GM20000 (cell line): ENCODE results near the gene RIMBP2.

Experiments used
- DNase-seq: peaks from one replicate; pipeline ENCODE4 v3.0.0; 2012; ENCODE audit warnings: low spot score
- TF ChIP-seq, protein P1 (sequence below): IDR thresholded peaks from 2 replicates; pipeline ENCODE4 v1.5.1; 2012; ENCODE audit warnings: mild to moderate bottlenecking, control low read depth; ENCODE audit errors: extremely low read depth, missing control alignments

The RIMBP2 gene, protein sequence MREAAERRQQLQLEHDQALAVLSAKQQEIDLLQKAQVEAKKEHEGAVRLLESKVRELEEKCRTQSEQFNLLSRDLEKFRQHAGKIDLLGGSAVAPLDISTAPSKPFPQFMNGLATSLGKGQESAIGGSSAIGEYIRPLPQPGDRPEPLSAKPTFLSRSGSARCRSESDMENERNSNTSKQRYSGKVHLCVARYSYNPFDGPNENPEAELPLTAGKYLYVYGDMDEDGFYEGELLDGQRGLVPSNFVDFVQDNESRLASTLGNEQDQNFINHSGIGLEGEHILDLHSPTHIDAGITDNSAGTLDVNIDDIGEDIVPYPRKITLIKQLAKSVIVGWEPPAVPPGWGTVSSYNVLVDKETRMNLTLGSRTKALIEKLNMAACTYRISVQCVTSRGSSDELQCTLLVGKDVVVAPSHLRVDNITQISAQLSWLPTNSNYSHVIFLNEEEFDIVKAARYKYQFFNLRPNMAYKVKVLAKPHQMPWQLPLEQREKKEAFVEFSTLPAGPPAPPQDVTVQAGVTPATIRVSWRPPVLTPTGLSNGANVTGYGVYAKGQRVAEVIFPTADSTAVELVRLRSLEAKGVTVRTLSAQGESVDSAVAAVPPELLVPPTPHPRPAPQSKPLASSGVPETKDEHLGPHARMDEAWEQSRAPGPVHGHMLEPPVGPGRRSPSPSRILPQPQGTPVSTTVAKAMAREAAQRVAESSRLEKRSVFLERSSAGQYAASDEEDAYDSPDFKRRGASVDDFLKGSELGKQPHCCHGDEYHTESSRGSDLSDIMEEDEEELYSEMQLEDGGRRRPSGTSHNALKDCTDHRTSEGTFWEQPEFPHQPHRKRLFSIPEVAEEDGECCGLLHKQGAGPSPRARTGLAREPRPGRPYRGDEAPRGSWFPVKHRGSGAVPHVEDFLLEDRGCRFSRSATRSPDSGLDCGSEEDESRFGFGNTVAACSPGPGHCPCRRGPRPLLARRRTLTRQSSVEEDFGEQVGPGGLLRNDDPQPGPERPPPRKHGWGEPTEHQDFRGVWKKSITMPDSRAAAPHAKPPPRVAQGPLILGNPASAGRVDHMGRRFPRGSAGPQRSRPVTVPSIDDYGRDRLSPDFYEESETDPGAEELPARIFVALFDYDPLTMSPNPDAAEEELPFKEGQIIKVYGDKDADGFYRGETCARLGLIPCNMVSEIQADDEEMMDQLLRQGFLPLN (N-terminal part only)

DNA sequence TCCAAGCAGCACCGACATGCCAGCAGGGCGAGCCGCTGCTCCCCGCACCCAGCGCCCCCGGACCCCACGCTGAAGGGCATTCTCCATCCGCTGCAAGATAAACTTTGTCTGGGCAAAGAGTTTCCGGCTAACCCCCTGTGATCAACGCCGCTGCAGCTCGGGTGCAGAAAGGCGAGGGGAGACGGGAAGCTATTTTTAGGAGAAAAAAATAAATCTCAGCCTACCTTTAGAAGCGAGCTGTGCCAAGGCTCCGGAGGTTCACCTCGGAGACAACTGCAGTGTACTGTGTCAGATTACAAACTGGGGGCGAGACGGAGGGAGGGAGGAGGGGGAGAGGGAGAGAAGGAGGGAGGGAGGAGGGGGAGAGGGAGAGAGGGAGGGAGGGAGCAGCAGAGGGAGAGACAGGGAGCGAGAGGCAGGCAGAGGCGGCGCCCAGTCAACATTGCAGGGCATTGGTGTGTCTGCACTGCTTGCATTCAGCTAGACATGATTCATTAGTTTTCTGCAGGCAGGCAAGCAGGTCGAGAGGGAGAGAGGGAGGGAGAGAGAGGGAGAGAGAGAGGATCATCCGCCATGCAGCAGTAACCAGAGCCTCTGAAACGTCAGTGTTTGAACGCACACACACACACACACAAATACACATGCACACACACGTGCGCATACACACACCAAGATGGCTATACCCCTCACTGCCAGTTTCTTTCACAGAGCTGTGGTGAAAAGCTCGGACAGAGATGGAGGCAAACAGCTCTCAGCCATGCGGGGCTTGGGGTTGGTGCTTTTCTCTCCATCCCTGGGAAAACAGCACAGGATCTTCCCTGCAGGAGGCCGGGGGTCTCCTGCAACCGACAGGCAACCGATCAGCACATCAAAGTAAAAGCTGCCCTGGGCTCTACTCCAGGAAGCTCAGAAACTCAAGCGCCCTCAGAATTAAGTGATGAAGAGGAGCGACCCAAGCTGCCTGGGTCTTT is at the start of gene RIMBP2:
Gene RIMBP2 (minus strand): TSS at position 302 of the 971 bp plus-strand sequence. CDS start 237,286 bp downstream, outside the sequence.
- TF ChIP-seq, protein P1, sequence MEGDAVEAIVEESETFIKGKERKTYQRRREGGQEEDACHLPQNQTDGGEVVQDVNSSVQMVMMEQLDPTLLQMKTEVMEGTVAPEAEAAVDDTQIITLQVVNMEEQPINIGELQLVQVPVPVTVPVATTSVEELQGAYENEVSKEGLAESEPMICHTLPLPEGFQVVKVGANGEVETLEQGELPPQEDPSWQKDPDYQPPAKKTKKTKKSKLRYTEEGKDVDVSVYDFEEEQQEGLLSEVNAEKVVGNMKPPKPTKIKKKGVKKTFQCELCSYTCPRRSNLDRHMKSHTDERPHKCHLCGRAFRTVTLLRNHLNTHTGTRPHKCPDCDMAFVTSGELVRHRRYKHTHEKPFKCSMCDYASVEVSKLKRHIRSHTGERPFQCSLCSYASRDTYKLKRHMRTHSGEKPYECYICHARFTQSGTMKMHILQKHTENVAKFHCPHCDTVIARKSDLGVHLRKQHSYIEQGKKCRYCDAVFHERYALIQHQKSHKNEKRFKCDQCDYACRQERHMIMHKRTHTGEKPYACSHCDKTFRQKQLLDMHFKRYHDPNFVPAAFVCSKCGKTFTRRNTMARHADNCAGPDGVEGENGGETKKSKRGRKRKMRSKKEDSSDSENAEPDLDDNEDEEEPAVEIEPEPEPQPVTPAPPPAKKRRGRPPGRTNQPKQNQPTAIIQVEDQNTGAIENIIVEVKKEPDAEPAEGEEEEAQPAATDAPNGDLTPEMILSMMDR: no peak
- DNase-seq: no peak

DNA sequence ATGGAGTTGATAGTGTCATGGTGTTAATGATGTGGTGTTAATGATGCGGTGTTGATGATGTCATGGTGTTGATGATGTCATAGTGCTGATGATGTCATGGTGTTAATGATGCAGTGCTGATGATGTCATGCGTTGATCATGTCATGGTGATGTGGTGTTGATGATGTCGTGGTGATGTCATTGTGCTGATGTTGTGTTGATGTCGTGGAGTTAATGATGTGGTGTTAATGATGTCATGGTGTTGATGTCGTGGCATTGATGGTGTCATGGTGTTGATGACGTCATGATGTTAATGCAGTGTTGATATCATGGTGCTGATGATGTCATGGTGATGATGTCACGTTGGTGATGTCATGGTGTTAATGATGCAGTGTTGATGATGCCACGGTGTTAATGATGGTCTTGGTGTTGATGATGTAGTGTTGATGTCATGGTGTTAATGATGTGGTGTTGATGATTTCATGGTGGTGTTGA is 49.1 kb upstream of the RIMBP2 start:
- DNase-seq: no peak
- TF ChIP-seq, protein P1: no peak

DNA sequence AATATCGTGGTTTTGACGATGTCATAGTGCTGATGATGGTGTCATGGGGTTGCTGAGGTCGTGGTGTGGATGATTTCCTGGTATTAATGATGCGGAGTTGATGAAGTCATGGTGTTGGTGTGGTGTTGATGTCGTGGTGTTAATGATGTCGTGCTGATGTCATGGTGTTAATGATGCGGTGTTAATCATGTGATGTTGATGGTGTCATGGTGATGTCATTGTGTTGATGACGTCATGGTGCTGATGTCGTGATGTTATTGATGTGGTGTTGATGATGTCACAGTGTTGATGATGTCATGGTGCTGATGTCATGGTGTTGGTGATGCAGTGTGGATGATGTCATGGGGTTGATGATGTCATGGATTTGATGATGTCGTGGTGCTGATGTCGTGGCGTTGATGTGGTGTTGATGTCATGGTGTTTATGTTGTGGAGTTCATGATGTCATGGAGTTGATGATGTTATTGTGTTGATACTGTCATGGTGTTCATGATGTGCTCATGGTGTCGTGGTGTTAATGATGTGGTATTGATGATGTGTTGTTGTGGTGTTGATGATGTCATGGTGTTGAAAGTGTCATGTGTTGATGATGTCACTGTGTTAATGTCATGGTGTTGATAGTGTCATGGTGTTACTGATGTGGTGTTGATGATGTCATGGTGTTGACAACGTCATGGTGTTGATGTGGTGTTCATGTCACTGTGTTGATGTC is 48.5 kb upstream of the RIMBP2 start:
- no peak for DNase-seq
- TF ChIP-seq, protein P1: no peak

DNA sequence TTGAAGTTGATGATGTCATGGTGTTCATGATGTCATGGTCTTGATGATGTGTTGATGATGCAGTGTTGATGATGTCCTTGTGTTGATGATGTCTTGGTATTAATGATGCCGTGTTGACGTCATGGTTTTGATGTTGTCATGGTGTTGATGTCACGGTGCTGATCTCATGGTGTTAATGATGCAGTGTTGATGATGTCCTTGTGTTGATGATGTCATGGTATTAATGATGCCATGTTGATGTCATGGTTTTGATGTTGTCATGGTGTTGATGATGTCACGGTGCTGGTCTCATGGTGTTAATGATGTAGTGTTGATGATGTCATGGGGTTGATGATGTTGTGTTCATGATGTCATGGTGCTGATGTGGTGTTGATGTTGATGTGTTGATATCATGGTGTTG is 48.0 kb upstream of the RIMBP2 start:
- TF ChIP-seq, protein P1: no peak
- DNase-seq: no peak

DNA sequence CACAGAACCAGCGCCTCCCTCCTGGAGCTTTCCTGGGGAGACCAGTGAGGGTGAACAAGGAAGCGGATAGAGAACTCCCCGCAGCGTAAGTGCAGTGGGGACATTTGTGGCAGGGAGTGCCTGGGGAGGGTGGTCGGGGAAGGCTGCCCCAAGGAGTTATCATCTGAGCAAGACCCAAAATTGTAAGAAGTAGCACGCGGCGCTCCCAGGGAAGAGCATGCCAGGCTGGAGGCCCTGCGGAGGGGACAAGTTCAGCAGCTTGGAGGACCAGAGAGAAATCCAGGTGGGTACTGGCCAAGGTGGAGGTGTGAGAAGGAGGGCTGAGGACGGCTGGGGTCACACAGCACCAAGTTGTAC is 46.2 kb upstream of the RIMBP2 start:
- DNase-seq: no peak
- TF ChIP-seq, protein P1: no peak
